Measurements from ENCODE around the gene CLDN6.

Gene CLDN6

GRCh38 chr16:2968738-2969544 is 49.0 kb downstream of the CLDN6 start, which contains the start of gene PAQR4:
Gene PAQR4, plus strand, starts transcription at chr16:2969348. Its CDS starts 327 bp downstream, at chr16:2969675.
- H3K4me3 ChIP-seq (ENCODE audit: low read depth, low read length), result peak within 1 kb of the TSS; percentile 95
- TF ChIP-seq CTCF (IDR thresholded peaks at IDR 0.05; ENCODE audit: borderline replicate concordance, insufficient read depth, low read depth, low read length), result no peak

- no peak for TF ChIP-seq CTCF (IDR thresholded peaks at IDR 0.05; ENCODE audit: borderline replicate concordance, insufficient read depth, low read depth, low read length)
- H3K4me3 ChIP-seq (ENCODE audit: low read depth, low read length), result peak overlapping the region; percentile 66
Observed at GRCh38 chr16:2968368-2968737, 49.6 kb downstream of the CLDN6 start.

- no peak for TF ChIP-seq CTCF (IDR thresholded peaks at IDR 0.05; ENCODE audit: borderline replicate concordance, insufficient read depth, low read depth, low read length)
- H3K4me3 ChIP-seq (ENCODE audit: low read depth, low read length), result no peak overlapping the region
Observed at GRCh38 chr16:2967721-2968161, 50.2 kb downstream of the CLDN6 start.

GRCh38 chr16:2967211-2967631 is 50.8 kb downstream of the CLDN6 start:
- no peak for TF ChIP-seq CTCF (IDR thresholded peaks at IDR 0.05; ENCODE audit: borderline replicate concordance, insufficient read depth, low read depth, low read length)
- no peak overlapping the region for H3K4me3 ChIP-seq (ENCODE audit: low read depth, low read length)

GRCh38 chr16:2966808-2967191 is 51.2 kb downstream of the CLDN6 start:
- peak; percentile 6; the same call in 1 of the 2 replicates for TF ChIP-seq CTCF (IDR thresholded peaks at IDR 0.05; ENCODE audit: borderline replicate concordance, insufficient read depth, low read depth, low read length)
- no peak overlapping the region for H3K4me3 ChIP-seq (ENCODE audit: low read depth, low read length)

- no peak for TF ChIP-seq CTCF (IDR thresholded peaks at IDR 0.05; ENCODE audit: borderline replicate concordance, insufficient read depth, low read depth, low read length)
- H3K4me3 ChIP-seq (ENCODE audit: low read depth, low read length), result no peak overlapping the region
Observed at GRCh38 chr16:2966043-2966807, 51.8 kb downstream of the CLDN6 start.
